ENCODE measurements around the gene MSH5. TPM values are rescaled to one million over a fixed set of nuclear protein-coding genes. Genes with fewer than 3 reads are reported as not detected.

The MSH5 gene
- total RNA-seq, 1 experiment from 2014 or later, result 14.1 TPM

- no peak for DNase-seq (ENCODE audit: low read depth)
Measured at GRCh38 chr6:31712296-31712695, 27.5 kb upstream of the MSH5 start.

- no peak for DNase-seq (ENCODE audit: low read depth)
Measured at GRCh38 chr6:31713465-31713864, 26.3 kb upstream of the MSH5 start.

- DNase-seq (ENCODE audit: low read depth), result no peak
Measured at GRCh38 chr6:31713991-31714684, 25.7 kb upstream of the MSH5 start.

GRCh38 chr6:31715022-31715958 is 24.5 kb upstream of the MSH5 start, which contains the start of gene LY6G6D:
Gene LY6G6D, plus strand, starts transcription at chr6:31715348. Its CDS starts 8 bp downstream, at chr6:31715356.
- DNase-seq (ENCODE audit: low read depth), result no peak

GRCh38 chr6:31717499-31718222 is 22.1 kb upstream of the MSH5 start:
- no peak for DNase-seq (ENCODE audit: low read depth)

GRCh38 chr6:31718265-31718664 is 21.5 kb upstream of the MSH5 start:
- no peak for DNase-seq (ENCODE audit: low read depth)

GRCh38 chr6:31719001-31719400 is 20.8 kb upstream of the MSH5 start:
- DNase-seq (ENCODE audit: low read depth), result no peak

- DNase-seq (ENCODE audit: low read depth), result no peak
Measured at GRCh38 chr6:31720196-31720770, 19.5 kb upstream of the MSH5 start.

GRCh38 chr6:31721351-31722020 is 18.3 kb upstream of the MSH5 start, which contains the start of gene LY6G6C:
Gene LY6G6C, minus strand, starts transcription at chr6:31721746. Its CDS starts 67 bp downstream, at chr6:31721679.
- DNase-seq (ENCODE audit: low read depth), result no peak

GRCh38 chr6:31722173-31722572 is 17.6 kb upstream of the MSH5 start:
- no peak for DNase-seq (ENCODE audit: low read depth)

- DNase-seq (ENCODE audit: low read depth), result no peak
Measured at GRCh38 chr6:31723245-31723979, 16.4 kb upstream of the MSH5 start, which contains the start of gene MPIG6B. Gene MPIG6B, plus strand, starts transcription at chr6:31723373. Its CDS starts 11 bp downstream, at chr6:31723384.

GRCh38 chr6:31723980-31724691 is 15.7 kb upstream of the MSH5 start:
- DNase-seq (ENCODE audit: low read depth), result no peak

- no peak for DNase-seq (ENCODE audit: low read depth)
Measured at GRCh38 chr6:31725502-31726350, 14.1 kb upstream of the MSH5 start.

- no peak for DNase-seq (ENCODE audit: low read depth)
Measured at GRCh38 chr6:31727034-31727716, 12.6 kb upstream of the MSH5 start.

GRCh38 chr6:31727717-31728671 is 11.8 kb upstream of the MSH5 start:
- DNase-seq (ENCODE audit: low read depth), result no peak

GRCh38 chr6:31728767-31729514 is 10.9 kb upstream of the MSH5 start, which contains the start of gene DDAH2:
Gene DDAH2, minus strand, starts transcription at chr6:31729299. Its CDS starts 138 bp downstream, at chr6:31729161.
- no peak for DNase-seq (ENCODE audit: low read depth)
